ENCODE data around the gene TARBP1.

GRCh38 chr1:234362558-234362957, 116.4 kb downstream of the TARBP1 start:
- TF ChIP-seq, protein P1, sequence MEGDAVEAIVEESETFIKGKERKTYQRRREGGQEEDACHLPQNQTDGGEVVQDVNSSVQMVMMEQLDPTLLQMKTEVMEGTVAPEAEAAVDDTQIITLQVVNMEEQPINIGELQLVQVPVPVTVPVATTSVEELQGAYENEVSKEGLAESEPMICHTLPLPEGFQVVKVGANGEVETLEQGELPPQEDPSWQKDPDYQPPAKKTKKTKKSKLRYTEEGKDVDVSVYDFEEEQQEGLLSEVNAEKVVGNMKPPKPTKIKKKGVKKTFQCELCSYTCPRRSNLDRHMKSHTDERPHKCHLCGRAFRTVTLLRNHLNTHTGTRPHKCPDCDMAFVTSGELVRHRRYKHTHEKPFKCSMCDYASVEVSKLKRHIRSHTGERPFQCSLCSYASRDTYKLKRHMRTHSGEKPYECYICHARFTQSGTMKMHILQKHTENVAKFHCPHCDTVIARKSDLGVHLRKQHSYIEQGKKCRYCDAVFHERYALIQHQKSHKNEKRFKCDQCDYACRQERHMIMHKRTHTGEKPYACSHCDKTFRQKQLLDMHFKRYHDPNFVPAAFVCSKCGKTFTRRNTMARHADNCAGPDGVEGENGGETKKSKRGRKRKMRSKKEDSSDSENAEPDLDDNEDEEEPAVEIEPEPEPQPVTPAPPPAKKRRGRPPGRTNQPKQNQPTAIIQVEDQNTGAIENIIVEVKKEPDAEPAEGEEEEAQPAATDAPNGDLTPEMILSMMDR (IDR thresholded peaks at IDR 0.05 in 4 of 5, conservative IDR thresholded peaks at IDR 0.05 in 1 of 5): no peak
- TF ChIP-seq POLR2A (IDR thresholded peaks at IDR 0.05): no peak

Measured in gastrocnemius medialis (tissue), 4 donors.